HG03045 (cell line): ENCODE results near the gene YIF1B.
"Not testable (repeated sequence)": the region's sequence is repeated elsewhere in the genome, so short reads cannot be mapped to it uniquely, and the experiment has no call there.

ENCODE experiments used
- ATAC-seq: cut with Tn5 transposase; IDR thresholded peaks from one replicate; pipeline ENCODE4 v1.9.1; 2021; ENCODE audit warnings: mild to moderate bottlenecking, moderate library complexity; ENCODE audit not compliant: unreplicated experiment

Gene YIF1B

GRCh38 chr19:38277969-38278680 lies 37.6 kb downstream of the YIF1B start:
- no peak for ATAC-seq

GRCh38 chr19:38277549-38277948 lies 38.2 kb downstream of the YIF1B start:
- no peak for ATAC-seq

- ATAC-seq, result no peak
These were observed 38.7 kb downstream of the YIF1B start for GRCh38 chr19:38276942-38277517.

GRCh38 chr19:38274739-38275138 lies 41.0 kb downstream of the YIF1B start:
- ATAC-seq, result no peak

GRCh38 chr19:38273499-38273898 lies 42.2 kb downstream of the YIF1B start:
- no peak for ATAC-seq

- ATAC-seq, result no peak
These were observed 45.1 kb downstream of the YIF1B start for GRCh38 chr19:38270587-38271167.

GRCh38 chr19:38268539-38268938 lies 47.2 kb downstream of the YIF1B start:
- ATAC-seq, result no peak

GRCh38 chr19:38267761-38268483 lies 47.8 kb downstream of the YIF1B start:
- no peak for ATAC-seq

- ATAC-seq, result no peak
These were observed 48.7 kb downstream of the YIF1B start for GRCh38 chr19:38266981-38267597.

- no peak for ATAC-seq
These were observed 49.8 kb downstream of the YIF1B start for GRCh38 chr19:38265921-38266429.

GRCh38 chr19:38265213-38265861 lies 50.4 kb downstream of the YIF1B start:
- no peak for ATAC-seq

GRCh38 chr19:38264486-38265212 lies 51.1 kb downstream of the YIF1B start, which contains the start of gene SPINT2:
Gene SPINT2, plus strand, starts transcription at chr19:38264573. Its CDS starts 320 bp downstream, at chr19:38264893.
- no peak for ATAC-seq

GRCh38 chr19:38263689-38264485 lies 51.9 kb downstream of the YIF1B start:
- ATAC-seq, result no peak

GRCh38 chr19:38262585-38263268 lies 53.0 kb downstream of the YIF1B start:
- no peak for ATAC-seq

GRCh38 chr19:38261942-38262341 lies 53.8 kb downstream of the YIF1B start:
- not testable (repeated sequence) for ATAC-seq

GRCh38 chr19:38255383-38256014 lies 60.2 kb downstream of the YIF1B start:
- no peak for ATAC-seq

GRCh38 chr19:38253788-38254187 lies 62.0 kb downstream of the YIF1B start:
- no peak for ATAC-seq
